Liver (tissue), 9 donors: ENCODE measurements around the gene MBNL2. TPM values are rescaled to one million over a fixed set of nuclear protein-coding genes. Genes with fewer than 3 reads are reported as not detected.

Source experiments
- DNase-seq: peaks from one replicate; pipeline ENCODE4 v3.0.0-alpha.2; 2017; ENCODE audit warnings: low spot score
- H3K27ac ChIP-seq, 2 donors: one replicate each; pipeline ENCODE4 v1.7.0; 2013; ENCODE audit warnings: inconsistent platforms in 2 of 2, low read length in 2 of 2, control low read depth in 1 of 2, low read depth in 1 of 2, mild to moderate bottlenecking in 1 of 2
- H3K27me3 ChIP-seq, 4 donors: one replicate each; pipeline versions ENCODE4 v1.6.1 to v1.7.0; 2013; ENCODE audit warnings: low read length in 3 of 4, inconsistent platforms in 1 of 4, mild to moderate bottlenecking in 1 of 4, moderate library complexity in 1 of 4; ENCODE audit not compliant: control insufficient read depth in 4 of 4, insufficient read depth in 4 of 4
- H3K36me3 ChIP-seq, 4 donors: one replicate each; pipeline versions ENCODE4 v1.6.1 to v1.7.0; 2013; ENCODE audit warnings: low read length in 3 of 4, mild to moderate bottlenecking in 3 of 4, low read depth in 1 of 4, moderate library complexity in 1 of 4; ENCODE audit not compliant: control insufficient read depth in 4 of 4, insufficient read depth in 3 of 4
- H3K4me1 ChIP-seq, 4 donors: one replicate each; pipeline versions ENCODE4 v1.6.1 to v1.7.0; 2013; ENCODE audit warnings: low read length in 3 of 4, mild to moderate bottlenecking in 3 of 4, moderate library complexity in 1 of 4; ENCODE audit not compliant: control insufficient read depth in 4 of 4, insufficient read depth in 4 of 4
- H3K4me3 ChIP-seq, 3 donors: one replicate each; pipeline versions ENCODE4 v1.6.1 to v1.7.0; 2013; ENCODE audit warnings: low read length in 3 of 3, control low read depth in 1 of 3, low read depth in 1 of 3, mild to moderate bottlenecking in 1 of 3
- H3K9ac ChIP-seq, 2 donors: one replicate each; pipeline ENCODE4 v1.7.0; 2013; ENCODE audit warnings: low read length in 2 of 2, mild to moderate bottlenecking in 2 of 2, moderate library complexity in 2 of 2, control low read depth in 1 of 2, low read depth in 1 of 2
- H3K9me3 ChIP-seq, 4 donors: one replicate each; pipeline versions ENCODE4 v1.6.1 to v1.7.0; 2013; ENCODE audit warnings: low read length in 3 of 4; ENCODE audit not compliant: control insufficient read depth in 4 of 4
- FOXA1 ChIP-seq: IDR thresholded peaks from 2 replicates; pipeline ENCODE4 v1.6.1; 2016; ENCODE audit warnings: antibody characterized with exemption
- FOXA2 ChIP-seq: IDR thresholded peaks from 2 replicates; pipeline ENCODE4 v1.6.1; 2016; ENCODE audit warnings: antibody characterized with exemption
- GABPA ChIP-seq, 2 donors: IDR thresholded peaks in 1 of 2; conservative IDR thresholded peaks in 1 of 2; 2 replicates each; pipeline ENCODE4 v1.6.1; 2016; ENCODE audit warnings: antibody characterized with exemption in 2 of 2, mild to moderate bottlenecking in 1 of 2, moderate library complexity in 1 of 2
- HNF4G ChIP-seq: IDR thresholded peaks from 2 replicates; pipeline ENCODE4 v1.6.1; 2016; ENCODE audit warnings: antibody characterized with exemption
- JUND ChIP-seq, 2 donors: IDR thresholded peaks; 2 replicates each; pipeline ENCODE4 v1.6.1; 2016; ENCODE audit warnings: antibody characterized with exemption in 2 of 2
- NR2F2 ChIP-seq: IDR thresholded peaks from 2 replicates; pipeline ENCODE4 v1.6.1; 2016; ENCODE audit warnings: antibody characterized with exemption
- RAD21 ChIP-seq, 2 donors: IDR thresholded peaks; 2 replicates each; pipeline ENCODE4 v1.6.1; 2016; ENCODE audit warnings: antibody characterized with exemption in 2 of 2, mild to moderate bottlenecking in 2 of 2
- RXRA ChIP-seq, 2 donors: IDR thresholded peaks; 2 replicates each; pipeline ENCODE4 v1.6.1; 2017 to 2018; ENCODE audit warnings: antibody characterized with exemption in 2 of 2, mild to moderate bottlenecking in 1 of 2
- SP1 ChIP-seq: IDR thresholded peaks from 2 replicates; pipeline ENCODE4 v1.6.1; 2018; ENCODE audit warnings: antibody characterized with exemption, mild to moderate bottlenecking
- TAF1 ChIP-seq: conservative IDR thresholded peaks from 2 replicates; pipeline ENCODE4 v1.6.1; 2016; ENCODE audit warnings: antibody characterized with exemption, mild to moderate bottlenecking
- YY1 ChIP-seq: IDR thresholded peaks from 2 replicates; pipeline ENCODE4 v1.6.1; 2016; ENCODE audit warnings: antibody characterized with exemption, mild to moderate bottlenecking
- WGBS: extraction: QIAGEN DNeasy Blood & Tissue Kit; methylation state at CpG from one replicate; pipeline ENCODE4 v1.1.7; 2013; 5-methylcytosine and 5-hydroxymethylcytosine counted together
- polyA plus RNA-seq, 2 donors: library from polyadenylated mRNA; stranded (reverse) in 1 of 2; unstranded in 1 of 2; fragments of 200-250 nt in 1 of 2; fragments of >200 nt in 1 of 2; fragmentation: Nextera tagmentation in 1 of 2; extraction: Ambion mirVana in 1 of 2; gene quantifications; one replicate each; pipeline versions ENCODE4 v1.2.1 to v1.2.3, GENCODE V29; 2013 to 2015
- total RNA-seq, 2 donors: library from RNA; depleted of rRNA; stranded (reverse); fragments of >200 nt; gene quantifications; one replicate each; pipeline ENCODE4 v1.2.3, GENCODE V29; 2014
- TF ChIP-seq, protein P1 (sequence below): IDR thresholded peaks from 2 replicates; pipeline ENCODE4 v1.6.1; 2016; ENCODE audit warnings: antibody characterized with exemption
- TF ChIP-seq, protein P2 (sequence below): IDR thresholded peaks from 2 replicates; pipeline ENCODE4 v1.6.1; 2016; ENCODE audit warnings: antibody characterized with exemption
- TF ChIP-seq, protein P3 (sequence below): fragments of 150-350 bp; IDR thresholded peaks from 2 replicates; pipeline ENCODE4 v1.5.1; 2017; ENCODE audit warnings: improper control_type of control experiment, low read depth, low read length; ENCODE audit not compliant: missing input control
- TF ChIP-seq, protein P4 (sequence below): IDR thresholded peaks from 2 replicates; pipeline ENCODE4 v1.6.1; 2016; ENCODE audit warnings: antibody characterized with exemption, mild to moderate bottlenecking
- donor health status: healthy.
- donor health status: healthy.
- donor health status: healthy.
- donor health status: healthy.
- donor health status: healthy.

Gene MBNL2
- total and polyA plus RNA-seq, 4 donors = 16.0 to 49.6 (median 36.8) TPM

DNA sequence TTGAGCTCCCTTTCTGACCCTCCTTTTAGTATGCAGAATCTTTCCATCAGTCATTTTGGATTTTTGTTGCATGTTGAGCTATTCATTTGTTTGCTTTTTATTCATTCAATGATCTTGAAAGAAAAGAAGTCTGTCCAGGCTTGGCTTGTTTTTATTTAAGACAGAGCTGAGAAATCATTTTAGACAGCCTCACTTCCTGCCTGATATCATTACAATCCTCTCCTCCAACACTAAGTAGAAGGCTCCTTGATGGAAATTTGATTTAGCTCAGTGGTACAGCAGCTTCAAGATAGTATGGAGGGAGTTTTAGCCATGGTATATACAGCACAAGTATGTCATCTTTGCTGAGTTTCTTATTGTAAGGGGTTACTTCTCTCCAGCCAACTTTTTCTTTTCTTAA lies 28.4 kb downstream of the MBNL2 start:
- TF ChIP-seq RXRA (IDR thresholded peaks at IDR 0.05) (no peak), GABPA (IDR thresholded peaks at IDR 0.05 in 1 of 2, conservative IDR thresholded peaks at IDR 0.05 in 1 of 2) (no peak), RAD21 (IDR thresholded peaks at IDR 0.05) (no peak), HNF4G (no peak), FOXA2 (no peak), FOXA1 (no peak), SP1 (no peak), NR2F2 (no peak), YY1 (no peak), TAF1 (no peak), JUND (IDR thresholded peaks at IDR 0.05) (no peak)
- TF ChIP-seq, protein P1, sequence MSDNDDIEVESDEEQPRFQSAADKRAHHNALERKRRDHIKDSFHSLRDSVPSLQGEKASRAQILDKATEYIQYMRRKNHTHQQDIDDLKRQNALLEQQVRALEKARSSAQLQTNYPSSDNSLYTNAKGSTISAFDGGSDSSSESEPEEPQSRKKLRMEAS = no peak
- TF ChIP-seq, protein P2, sequence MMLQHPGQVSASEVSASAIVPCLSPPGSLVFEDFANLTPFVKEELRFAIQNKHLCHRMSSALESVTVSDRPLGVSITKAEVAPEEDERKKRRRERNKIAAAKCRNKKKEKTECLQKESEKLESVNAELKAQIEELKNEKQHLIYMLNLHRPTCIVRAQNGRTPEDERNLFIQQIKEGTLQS = no peak
- TF ChIP-seq, protein P3, sequence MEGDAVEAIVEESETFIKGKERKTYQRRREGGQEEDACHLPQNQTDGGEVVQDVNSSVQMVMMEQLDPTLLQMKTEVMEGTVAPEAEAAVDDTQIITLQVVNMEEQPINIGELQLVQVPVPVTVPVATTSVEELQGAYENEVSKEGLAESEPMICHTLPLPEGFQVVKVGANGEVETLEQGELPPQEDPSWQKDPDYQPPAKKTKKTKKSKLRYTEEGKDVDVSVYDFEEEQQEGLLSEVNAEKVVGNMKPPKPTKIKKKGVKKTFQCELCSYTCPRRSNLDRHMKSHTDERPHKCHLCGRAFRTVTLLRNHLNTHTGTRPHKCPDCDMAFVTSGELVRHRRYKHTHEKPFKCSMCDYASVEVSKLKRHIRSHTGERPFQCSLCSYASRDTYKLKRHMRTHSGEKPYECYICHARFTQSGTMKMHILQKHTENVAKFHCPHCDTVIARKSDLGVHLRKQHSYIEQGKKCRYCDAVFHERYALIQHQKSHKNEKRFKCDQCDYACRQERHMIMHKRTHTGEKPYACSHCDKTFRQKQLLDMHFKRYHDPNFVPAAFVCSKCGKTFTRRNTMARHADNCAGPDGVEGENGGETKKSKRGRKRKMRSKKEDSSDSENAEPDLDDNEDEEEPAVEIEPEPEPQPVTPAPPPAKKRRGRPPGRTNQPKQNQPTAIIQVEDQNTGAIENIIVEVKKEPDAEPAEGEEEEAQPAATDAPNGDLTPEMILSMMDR = no peak
- TF ChIP-seq, protein P4, sequence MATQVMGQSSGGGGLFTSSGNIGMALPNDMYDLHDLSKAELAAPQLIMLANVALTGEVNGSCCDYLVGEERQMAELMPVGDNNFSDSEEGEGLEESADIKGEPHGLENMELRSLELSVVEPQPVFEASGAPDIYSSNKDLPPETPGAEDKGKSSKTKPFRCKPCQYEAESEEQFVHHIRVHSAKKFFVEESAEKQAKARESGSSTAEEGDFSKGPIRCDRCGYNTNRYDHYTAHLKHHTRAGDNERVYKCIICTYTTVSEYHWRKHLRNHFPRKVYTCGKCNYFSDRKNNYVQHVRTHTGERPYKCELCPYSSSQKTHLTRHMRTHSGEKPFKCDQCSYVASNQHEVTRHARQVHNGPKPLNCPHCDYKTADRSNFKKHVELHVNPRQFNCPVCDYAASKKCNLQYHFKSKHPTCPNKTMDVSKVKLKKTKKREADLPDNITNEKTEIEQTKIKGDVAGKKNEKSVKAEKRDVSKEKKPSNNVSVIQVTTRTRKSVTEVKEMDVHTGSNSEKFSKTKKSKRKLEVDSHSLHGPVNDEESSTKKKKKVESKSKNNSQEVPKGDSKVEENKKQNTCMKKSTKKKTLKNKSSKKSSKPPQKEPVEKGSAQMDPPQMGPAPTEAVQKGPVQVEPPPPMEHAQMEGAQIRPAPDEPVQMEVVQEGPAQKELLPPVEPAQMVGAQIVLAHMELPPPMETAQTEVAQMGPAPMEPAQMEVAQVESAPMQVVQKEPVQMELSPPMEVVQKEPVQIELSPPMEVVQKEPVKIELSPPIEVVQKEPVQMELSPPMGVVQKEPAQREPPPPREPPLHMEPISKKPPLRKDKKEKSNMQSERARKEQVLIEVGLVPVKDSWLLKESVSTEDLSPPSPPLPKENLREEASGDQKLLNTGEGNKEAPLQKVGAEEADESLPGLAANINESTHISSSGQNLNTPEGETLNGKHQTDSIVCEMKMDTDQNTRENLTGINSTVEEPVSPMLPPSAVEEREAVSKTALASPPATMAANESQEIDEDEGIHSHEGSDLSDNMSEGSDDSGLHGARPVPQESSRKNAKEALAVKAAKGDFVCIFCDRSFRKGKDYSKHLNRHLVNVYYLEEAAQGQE = no peak
- Histone ChIP-seq H3K27ac (peak overlapping the region; percentile 24 to 40), H3K9ac (no peak overlapping the region), H3K4me1 (peaks cover 9 to 45% (median 12%) of the 10 kb centered on the region in 4 donors), H3K4me3 (no peak overlapping the region), H3K9me3 (no peaks in the 10 kb centered on the region), H3K27me3 (no peaks in the 10 kb centered on the region), H3K36me3 (no peaks in the 10 kb centered on the region)
- no peak for DNase-seq

DNA sequence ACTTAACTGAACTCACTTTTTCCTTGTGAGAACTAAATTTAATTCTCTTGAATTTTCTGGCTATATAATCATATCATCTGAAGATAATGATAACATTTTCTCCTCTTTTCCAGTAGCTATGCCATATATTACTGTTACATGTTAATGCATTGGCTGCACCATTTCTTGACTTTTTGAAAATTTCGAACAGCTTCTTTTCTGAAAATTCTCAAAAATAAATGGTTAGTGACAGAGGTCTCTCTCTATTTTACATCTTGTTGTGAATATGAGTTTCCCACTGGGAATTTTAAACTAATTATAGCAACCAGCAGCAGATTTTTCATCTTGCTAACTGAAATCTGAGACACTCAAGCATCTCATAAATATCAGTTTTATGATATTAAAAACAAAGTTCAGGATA lies 30.6 kb downstream of the MBNL2 start:
- Histone ChIP-seq H3K9ac (no peak overlapping the region), H3K4me1 (peaks cover 11 to 38% (median 20%) of the 10 kb centered on the region in 4 donors), H3K4me3 (no peak overlapping the region), H3K9me3 (no peaks in the 10 kb centered on the region), H3K27ac (no peak overlapping the region), H3K36me3 (no peaks in the 10 kb centered on the region), H3K27me3 (no peaks in the 10 kb centered on the region)
- no peak for DNase-seq
- 95% methylated on average over 1 of the region's 1 CpG for WGBS
- TF ChIP-seq YY1 (no peak), FOXA1 (no peak)
